T47D (cell line): ENCODE data around the gene KRTAP10-5.
"Not testable (repeated sequence)": the region's sequence is repeated elsewhere in the genome, so short reads cannot be mapped to it uniquely, and the experiment has no call there.

Source experiments
- DNase-seq, 2 experiments: peaks; one replicate each; pipeline versions ENCODE4 v3.0.0 to v3.0.0-alpha.2; 2011 to 2012; ENCODE audit warnings: low read depth in 1 of 2, low spot score in 1 of 2
- JUND ChIP-seq: IDR thresholded peaks from 2 replicates; pipeline ENCODE4 v1.6.1; 2012; ENCODE audit warnings: low read depth
- in situ Hi-C: cut with HindIII; loops from 2 replicates; pipeline ENCODE4 v1.10.0; 2016; ENCODE audit warnings: low sequenced_read_pairs, low pct_unique_long_range_greater_than_20kb

The KRTAP10-5 gene

DNA sequence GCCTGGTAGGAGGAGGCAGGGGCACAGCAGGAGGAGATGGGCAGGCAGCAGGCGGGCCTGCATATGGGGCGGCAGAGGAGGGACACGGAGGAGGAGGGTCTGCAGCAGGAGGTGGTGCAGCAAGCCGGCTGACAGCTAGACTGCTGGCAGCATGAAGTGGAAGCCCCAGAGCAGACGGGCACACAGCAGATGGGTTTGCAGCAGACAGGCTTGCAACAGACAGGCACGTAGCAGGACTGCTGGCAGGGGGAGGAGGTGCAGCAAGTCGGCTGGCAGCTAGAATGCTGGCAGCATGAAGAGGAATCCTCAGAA, 615 bp downstream of the KRTAP10-5 start:
- in situ Hi-C loops, result no loop called here
- no peak for TF ChIP-seq JUND
- DNase-seq, result no peak

DNA sequence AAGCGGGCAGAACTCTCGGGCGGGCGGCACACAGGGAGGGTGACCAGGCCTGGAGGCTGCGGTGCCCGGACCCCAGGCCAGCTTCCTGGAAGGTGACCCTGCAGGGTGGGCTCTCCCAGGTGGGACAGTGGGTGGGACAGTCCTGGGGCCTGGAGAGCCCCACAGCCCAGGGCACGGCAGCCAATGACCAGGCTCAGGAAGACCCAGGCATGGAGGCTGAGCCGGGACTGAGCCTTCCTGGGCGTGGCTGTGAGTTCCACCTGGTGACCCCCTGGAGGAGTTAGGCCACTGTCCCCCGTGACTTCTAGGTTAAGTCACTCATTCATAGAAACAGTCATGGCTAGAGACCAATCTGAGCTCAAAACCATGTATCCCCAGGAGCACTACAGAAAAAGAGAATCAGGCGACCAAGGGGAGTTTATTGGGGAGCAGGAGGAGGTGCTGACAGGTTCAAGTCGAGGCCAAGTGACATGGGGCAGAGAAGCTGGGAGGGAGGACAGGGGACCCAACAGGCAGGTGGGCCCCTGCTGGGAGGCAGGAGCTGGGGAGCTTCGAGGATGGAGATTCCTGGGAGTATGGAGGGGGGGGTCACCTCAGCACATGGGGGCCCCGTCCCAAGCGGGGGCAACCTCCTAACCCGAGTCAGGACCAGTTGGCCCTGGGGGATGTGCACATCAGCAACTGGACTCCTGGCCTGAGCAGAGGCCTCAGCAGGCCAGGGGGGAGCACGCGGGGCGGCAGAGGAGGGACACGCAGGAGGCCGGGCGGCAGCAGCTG, 1.2 kb downstream of the KRTAP10-5 start:
- no peak for DNase-seq
- in situ Hi-C loops, result no loop called here
- TF ChIP-seq JUND, result no peak

DNA sequence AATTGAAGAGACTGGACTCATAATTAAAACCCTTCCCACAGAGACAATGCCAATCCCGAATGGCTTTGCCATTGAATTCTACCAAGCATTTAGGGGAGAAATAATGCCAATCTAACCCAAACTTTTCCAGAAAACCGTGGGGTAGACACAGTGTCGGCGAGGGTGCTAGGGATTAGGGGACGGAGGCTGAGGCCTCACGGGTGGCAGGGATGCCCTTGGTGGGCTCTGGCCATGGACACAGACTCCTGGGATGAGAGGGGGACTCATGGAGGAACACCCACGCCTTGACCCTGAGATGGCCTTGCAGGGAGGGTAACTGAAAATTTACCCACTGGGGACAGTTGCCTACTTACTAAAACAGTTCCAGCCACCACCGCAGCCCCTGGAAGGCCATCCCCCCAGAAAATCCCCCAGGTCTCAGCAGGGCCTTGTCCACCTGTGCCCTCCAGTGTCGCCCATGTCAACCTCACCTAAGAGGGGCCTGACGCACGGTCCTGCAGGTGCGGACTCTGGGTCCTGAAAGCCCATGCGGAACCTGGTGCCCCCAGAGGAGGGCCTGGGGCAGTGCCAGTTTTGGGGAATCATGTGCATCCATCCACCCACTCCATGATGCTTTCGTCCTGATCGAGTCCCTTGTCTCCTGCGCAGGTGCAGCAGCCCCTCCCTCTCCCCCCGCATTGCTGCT, 1.9 kb downstream of the KRTAP10-5 start:
- TF ChIP-seq JUND, result no peak
- DNase-seq, result no peak
- in situ Hi-C loops, result no loop called here

DNA sequence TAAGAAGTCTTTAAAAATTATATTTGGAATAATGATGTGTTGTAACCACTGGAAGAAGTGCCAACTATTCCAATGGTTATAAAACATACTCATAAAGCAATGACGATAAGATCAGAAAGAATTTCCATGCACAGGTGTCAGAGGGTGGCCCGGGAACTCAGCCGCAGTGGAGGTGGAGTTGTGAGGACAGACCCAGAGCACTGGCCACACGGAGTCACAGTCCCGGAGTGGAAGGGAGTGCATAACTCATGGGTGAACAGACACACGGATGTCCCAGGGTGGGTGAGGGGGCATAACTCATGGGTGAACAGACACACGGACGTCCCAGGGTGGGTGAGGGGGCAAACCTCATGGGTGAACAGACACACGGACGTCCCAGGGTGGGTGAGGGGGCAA, 4.4 kb downstream of the KRTAP10-5 start:
- TF ChIP-seq JUND, result no peak
- DNase-seq, result no peak
- in situ Hi-C loops, result no loop called here

DNA sequence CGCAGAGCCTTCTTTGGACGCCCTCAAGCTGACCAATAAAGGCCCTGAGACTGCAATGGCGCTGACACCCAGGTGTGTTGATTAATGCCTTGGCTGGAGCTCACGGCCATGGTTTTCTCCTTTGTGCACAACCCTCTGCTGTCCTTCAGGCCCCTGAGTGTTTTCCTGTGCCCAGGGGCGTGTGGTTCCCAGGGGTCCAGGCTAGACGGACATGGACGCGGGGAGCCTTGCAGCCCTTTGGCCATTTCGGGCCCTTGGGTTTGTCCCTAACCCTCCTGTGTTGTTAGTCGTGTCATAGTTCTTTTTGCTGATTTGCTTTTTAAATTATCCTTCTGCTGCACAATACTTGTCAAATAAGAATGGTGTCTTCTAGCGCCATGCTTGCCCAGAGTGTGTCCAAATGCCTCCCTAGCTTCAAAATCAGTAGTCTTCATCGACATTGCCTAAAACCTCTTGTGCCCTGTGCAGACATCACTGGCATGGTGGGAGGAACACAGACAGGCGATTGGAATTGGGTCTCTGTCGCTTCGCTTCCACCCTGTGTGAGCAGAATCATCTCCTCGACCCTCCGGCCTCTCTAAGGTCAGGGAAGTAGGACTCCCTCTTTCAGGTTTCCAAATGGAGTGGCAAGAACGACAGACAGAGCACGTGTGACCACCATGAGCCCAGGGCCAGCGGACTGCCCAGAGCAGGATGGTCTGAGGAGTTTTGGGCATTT, 4.9 kb downstream of the KRTAP10-5 start:
- in situ Hi-C loops, result no loop called here
- no peak for TF ChIP-seq JUND
- DNase-seq, result no peak

DNA sequence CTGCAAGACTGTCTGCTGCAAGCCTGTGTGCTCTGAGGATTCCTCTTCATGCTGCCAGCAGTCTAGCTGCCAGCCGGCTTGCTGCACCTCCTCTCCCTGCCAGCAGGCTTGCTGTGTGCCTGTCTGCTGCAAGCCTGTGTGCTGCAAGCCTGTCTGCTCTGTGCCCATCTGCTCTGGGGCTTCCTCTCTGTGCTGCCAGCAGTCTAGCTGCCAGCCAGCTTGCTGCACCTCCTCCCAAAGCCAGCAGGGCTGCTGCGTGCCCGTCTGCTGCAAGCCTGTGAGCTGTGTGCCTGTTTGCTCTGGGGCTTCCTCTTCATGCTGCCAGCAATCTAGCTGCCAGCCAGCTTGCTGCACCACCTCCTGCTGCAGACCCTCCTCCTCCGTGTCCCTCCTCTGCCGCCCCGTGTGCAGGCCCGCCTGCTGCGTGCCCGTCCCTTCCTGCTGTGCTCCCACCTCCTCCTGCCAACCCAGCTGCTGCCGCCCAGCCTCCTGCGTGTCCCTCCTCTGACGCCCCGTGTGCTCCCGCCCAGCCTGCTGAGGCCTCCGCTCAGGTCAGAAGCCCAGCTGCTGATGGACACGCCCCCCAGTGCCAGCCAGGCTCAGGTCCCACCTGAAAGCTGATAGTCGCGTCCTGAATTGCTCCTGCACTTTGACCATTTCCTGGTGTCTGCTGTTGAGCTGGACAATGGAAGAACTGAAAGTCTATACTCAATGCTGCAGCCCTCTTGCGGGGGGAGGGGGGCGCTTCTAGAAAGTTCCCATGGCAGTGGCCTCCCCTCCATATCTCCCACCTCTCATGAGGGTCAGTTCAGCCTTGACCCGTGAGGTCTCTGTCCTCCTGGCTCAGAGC, 5.7 kb downstream of the KRTAP10-5 start:
- DNase-seq, result peak in 1 of 2 experiments; percentile 54
- TF ChIP-seq JUND, result no peak
- in situ Hi-C loops, result no loop called here

DNA sequence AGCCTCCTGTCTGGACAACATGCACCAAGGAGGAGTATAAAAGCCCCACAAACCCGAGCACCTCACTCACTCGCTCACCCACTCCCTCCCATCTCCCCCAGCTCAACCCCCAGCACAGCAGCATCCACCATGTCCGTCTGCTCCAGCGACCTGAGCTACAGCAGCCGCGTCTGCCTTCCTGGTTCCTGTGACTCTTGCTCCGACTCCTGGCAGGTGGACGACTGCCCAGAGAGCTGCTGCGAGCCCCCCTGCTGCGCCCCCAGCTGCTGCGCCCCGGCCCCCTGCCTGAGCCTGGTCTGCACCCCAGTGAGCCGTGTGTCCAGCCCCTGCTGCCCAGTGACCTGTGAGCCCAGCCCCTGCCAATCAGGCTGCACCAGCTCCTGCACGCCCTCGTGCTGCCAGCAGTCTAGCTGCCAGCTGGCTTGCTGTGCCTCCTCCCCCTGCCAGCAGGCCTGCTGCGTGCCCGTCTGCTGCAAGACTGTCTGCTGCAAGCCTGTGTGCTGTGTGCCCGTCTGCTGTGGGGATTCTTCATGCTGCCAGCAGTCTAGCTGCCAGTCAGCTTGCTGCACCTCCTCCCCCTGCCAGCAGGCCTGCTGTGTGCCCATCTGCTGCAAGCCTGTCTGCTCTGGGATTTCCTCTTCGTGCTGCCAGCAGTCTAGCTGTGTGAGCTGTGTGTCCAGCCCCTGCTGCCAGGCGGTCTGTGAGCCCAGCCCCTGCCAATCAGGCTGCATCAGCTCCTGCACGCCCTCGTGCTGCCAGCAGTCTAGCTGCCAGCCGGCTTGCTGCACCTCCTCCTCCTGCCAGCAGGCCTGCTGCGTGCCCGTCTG, 6.6 kb downstream of the KRTAP10-5 start, which contains the start of gene KRTAP10-4:
KRTAP10-4 (plus strand) TSS at position 100 of the 827 bp plus-strand sequence; CDS start at position 130, 30 bp downstream.
- DNase-seq, in situ Hi-C loops: not testable (repeated sequence)

DNA sequence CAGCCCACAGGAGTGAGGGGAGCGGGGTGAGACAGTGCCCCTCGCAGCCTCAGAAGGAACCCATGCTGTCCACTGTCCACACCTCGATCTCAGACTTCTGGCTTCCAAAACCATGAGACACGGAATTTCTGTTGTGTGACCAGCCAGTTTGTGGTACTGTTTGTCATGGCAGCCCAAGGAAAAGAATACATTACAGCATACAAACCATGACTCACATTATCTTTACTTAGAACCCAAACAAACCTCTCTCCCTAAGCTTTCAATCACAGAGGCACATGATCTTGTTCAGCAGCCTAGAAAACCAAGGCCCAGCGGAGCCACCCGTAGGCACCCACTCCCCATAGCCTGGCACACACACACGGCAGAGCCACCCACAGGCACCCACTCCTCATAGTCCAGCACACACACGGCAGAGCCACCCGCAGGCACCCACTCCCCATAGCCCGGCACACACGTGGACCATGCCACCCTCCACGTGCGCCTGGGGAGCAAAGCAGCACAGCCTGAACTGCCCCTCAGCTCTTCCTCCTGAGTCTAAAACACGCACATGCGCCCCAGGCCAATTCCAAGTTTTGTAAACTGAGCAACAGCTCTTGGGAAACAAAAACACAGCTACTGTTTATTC, 7.3 kb downstream of the KRTAP10-5 start:
- no peak for TF ChIP-seq JUND
- DNase-seq, result peak; percentile 55 to 61
- in situ Hi-C loops, result no loop called here

DNA sequence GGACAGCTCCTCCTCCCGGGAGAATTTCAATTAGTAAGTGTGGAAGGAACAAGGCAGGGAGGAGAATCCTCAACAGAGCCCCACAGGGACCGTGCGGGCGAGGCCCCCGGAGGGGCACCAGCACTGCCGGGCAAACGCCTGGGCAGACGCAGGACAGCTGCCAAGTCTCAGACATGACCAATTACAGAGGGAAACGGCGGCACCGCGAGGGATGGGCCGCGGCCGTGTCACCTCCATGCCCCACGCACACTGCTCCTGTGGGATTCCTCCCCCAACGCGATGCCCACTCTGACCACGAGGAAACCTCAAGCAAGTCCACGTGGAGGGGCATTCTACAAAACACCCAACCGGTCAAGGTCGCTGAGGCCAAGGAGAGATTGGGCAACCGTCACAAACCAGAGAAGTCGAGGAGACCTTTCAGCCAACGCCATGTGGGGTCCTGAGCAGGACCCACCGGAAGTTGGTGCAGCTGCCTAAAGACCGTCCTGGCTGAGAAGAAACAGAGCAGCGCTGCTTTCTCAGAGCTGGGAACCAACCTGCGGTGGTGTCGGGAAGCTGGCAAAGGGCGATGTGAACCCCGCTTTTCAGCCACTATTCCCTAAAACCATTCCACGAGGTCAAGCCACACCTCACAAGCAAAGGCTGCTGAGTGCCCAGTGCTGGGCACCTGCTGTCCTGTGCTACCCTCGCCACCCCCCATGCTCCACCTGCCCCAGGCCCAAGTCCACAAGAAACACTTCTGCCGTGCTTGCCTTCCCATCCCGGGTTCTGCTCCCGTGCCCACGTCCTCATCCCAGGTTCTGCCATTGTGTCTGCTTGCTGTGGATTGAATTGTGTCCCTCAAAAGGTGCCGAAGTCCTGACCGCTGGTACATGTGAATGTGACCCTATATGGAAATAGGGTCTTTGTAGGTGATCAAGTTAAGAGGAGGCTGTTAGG, 8.3 kb downstream of the KRTAP10-5 start:
- DNase-seq, result no peak
- no peak for TF ChIP-seq JUND
- in situ Hi-C loops, result no loop called here

DNA sequence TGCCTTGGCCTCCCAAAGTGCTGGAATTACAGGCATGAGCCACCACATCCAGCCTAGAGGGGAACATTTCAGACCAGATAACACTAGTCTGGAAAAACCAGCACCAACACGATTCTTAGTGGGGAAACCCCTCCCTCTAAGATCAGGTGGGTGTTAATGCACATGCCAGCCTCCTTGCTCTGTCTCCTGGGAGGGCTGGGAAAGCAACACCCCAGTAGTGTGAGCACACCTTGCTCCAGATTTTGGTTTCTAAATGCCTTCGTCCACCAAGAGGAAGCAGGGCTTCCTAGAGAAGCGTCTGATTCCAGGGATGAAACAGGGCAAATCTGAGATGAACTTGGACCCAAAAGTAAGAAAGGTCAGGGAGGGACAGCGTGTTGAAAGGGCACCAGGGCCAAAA, 9.1 kb downstream of the KRTAP10-5 start:
- in situ Hi-C loops, result no loop called here
- DNase-seq, result no peak
- no peak for TF ChIP-seq JUND
